Dedifferentiated amniotic fluid mesenchymal stem cell (primary cell): ENCODE results near the gene SLC39A1.
A peak's percentile ranks its signal among the peaks of the same experiment; 100 is the strongest.

Experiments
- DNase-seq: peaks from one replicate; pipeline ENCODE4 v3.0.0-alpha.2; 2016; ENCODE audit errors: extremely low spot score

SLC39A1 gene

DNA sequence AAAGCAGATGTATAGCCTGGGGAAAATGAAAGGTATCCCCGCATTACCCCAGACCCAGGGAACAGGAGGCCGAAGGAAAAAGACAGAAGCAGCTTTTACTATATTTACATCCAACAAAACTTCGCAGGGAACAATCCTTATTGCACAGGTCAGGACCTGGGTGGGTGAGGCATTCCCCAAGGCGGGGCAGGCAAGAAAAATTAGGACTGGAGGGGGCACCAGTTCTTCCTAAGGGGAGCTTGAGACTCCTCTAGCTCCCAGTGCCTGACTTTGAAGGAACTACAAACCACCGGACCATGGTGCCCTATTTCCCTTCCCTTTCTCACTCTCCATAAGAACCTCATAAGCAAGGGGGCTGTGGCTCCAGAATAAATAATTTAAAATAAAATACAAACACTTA, 33.9 kb downstream of the SLC39A1 start:
- DNase-seq = no peak

DNA sequence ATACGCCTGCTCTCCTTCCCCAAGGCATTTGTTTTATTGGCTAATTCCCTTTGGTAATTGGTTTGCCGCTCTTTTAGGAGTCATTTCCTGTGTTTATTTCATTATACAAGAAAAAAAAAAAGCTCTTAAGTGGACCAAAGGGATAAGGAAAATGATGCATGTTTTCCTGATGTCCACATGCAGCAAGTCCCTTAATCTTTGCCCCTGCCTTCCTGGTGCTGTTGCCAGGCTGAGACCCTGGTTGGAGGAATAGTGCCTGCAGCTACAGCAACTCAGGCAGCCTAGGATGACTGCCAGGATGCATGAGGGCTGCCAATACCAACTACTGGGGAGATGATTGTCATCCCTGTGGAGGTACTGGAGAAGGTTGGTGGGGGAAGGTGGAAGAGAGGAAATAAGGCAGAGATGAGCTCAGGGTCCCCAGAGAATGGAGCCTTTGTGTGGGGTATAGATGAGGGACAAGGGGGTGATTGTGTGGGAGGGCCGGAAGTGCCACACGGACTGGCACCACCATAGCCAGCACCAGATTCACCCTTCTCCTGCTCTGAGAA, 34.5 kb downstream of the SLC39A1 start:
- no peak for DNase-seq

DNA sequence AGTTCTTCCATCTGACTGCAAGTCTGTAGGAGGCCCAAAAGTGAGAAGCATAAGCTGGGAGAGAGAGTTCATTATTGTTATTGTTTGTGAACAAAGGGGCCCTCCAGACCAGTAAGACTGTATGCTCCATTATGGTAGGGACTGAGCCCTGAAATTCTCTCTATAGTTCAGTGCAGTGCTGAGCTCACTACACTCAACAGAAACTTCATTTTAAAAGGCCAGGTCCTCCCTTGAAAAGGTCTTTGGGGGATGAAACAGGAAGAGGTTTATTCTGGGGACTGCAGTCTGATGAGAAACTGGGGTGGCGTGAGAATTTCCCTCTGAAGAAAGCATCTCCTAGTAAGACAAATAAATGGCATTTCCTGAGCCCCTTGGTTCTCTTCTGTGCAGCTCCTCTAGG, 35.1 kb downstream of the SLC39A1 start:
- no peak for DNase-seq

DNA sequence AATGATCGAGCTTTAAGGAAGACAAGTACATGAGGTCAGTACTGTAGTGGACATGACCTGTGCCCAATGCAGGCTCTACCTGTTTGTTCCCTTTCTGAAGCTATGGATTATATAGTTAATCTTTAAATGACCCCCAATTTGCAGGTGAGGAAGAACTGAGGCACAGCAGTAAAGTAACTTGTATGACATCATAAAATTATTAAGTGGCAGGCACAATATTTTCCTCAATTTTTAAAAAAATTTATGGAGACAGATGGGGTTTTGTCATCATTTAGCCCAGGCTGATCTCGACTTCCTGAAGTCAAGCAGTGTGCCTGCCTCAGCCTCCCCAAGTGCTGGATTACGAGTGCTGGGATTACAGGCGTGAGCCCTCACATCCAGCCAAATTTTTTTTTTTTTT, 36.9 kb downstream of the SLC39A1 start:
- DNase-seq = no peak

GRCh38 chr1:153922972-153923925, 40.1 kb downstream of the SLC39A1 start, which contains the start of gene GATAD2B:
Gene GATAD2B (minus strand): TSS chr1:153922972. CDS start chr1:153828347, 94,625 bp downstream.
- DNase-seq = peak; percentile 100

- peak; percentile 14 for DNase-seq
These were observed 41.0 kb downstream of the SLC39A1 start for GRCh38 chr1:153922076-153922971.

DNA sequence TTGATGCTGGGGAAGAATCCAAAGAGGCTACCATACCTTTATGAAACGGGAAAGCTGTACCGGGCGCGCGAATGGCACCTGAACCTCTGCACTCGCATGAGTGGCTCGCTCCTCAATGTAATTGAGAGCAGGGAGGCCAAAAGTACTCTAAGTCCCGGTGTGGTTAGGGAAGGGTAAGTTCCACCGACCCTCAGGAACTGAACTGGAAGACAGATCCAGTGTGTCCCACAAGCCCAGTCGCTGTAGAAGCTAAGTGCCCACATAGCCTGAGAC, 41.6 kb downstream of the SLC39A1 start:
- peak; percentile 14 for DNase-seq

DNA sequence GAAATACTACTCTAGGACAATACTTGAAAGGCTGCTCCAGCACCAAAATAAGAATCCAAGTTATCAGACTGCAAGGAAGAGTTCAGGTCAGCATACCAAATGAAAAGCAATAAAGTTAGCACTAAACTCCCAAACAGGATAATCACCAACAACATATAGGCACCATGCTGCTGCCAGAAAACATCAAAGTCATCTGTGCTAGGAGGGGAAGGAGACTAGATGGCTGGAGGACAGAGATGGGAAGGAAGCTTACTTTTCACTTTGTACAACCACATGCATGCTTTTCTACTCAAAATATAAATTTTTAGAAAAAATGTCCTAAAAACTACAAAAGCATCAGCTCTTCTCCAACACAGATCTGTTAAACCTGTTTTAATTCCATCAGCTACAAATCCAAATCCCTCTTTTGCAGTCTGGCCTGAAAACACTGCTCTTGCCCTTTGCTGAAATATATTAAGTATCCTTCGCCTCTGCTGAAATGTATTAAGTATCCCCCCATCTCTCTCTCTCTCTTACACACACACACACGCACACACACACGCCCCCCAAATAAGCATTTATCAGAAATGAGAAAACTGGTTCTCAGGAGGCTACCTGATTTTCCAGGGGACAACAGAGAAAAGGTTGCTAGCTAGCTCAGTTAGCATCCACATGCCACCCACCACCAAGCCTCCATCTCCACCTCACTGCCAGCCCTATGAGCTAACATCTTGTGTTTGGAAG, 42.1 kb downstream of the SLC39A1 start:
- DNase-seq = peak; percentile 13

DNA sequence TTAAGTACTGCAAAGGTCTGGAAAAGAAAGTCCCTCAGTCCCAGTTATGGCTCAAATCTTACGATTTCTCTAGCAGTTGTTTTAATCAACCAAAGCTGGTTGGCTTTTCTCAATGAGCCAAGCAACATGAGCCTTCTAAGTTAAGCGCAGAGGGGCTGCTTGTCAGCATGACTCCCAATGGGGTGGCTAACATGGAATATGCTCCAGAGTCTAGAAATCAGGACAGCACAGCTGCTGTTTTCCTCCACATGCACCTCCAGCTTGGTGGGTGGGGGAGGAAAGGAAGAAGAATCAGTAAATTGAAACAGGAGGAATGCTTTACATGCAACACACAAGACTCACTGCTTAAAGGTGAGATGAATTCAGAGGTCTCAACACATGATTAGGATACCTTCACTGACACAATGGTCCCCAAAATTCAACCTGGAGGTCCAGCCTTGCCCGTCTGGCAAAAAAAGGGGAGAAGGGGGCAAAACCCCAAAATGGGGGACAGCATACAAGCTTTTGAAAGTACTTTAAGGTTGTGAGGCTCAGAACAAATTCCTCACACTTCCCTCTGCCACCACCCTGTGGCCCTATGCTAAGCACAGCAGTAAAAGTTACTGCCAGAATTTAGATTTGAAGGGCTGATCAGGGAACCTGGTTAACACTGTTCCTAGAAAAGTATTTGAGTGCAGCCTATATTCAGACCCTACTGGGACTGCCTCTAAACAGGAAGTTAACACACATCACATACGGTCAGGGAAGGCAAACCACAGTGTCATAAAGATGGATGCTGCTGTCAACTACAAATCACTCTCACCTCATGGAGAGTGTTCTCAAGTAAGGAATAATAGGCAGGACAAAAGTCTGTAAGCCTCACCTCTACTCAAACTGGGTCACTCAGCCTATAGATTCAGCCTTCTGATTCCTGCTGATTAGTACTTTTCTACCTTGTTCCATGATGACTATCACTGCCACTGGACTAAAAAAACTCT, 43.2 kb downstream of the SLC39A1 start:
- peak; percentile 14 for DNase-seq

DNA sequence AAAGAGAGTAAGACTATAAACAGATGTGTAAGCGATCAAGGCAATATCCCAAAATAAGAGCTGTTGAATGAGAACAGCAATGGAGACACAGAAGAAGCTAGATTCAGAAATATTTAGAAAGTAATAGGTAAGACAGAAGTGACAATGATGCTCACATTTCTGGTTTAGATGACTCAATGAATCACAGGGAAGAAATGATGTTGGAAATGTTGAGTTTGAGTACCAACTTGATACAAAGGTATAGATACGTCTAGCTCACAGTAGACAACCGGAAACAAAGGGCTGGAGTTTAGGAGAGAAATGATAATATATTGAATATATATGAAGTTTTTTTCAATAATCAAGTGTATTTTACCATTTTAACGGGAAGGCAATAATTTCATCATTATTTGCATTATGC, 47.0 kb downstream of the SLC39A1 start:
- DNase-seq = no peak

- DNase-seq = peak; percentile 8
These were observed 51.0 kb downstream of the SLC39A1 start for GRCh38 chr1:153912349-153912748.

- DNase-seq = peak; percentile 12
These were observed 52.8 kb downstream of the SLC39A1 start for GRCh38 chr1:153910560-153910959.
